ENCODE results near the gene MEGF6.

Gene MEGF6

GRCh38 chr1:3450202-3450863, 161.0 kb downstream of the MEGF6 start:
- no peak for TF ChIP-seq EZH2phosphoT487 (IDR thresholded peaks at IDR 0.05; ENCODE audit: borderline replicate concordance, low read length)
- no peak for TF ChIP-seq CTCF (IDR thresholded peaks at IDR 0.05; ENCODE audit: low read depth, low read length, poor library complexity, severe bottlenecking)
- Histone ChIP-seq H3K9me2 (replicated peaks; ENCODE audit: control insufficient read depth, low read length) (no peaks in the 10 kb centered on the region), H3K27ac (ENCODE audit: low read depth, low read length) (no peak overlapping the region), H3K4me3 (ENCODE audit: low read length) (no peak overlapping the region), H3F3A (ENCODE audit: control insufficient read depth, insufficient read depth) (no peaks in the 10 kb centered on the region), H3K4me2 (ENCODE audit: low read length) (no peak overlapping the region), H3K79me2 (ENCODE audit: control insufficient read depth, low read length) (no peaks in the 10 kb centered on the region), H4K20me1 (ENCODE audit: control insufficient read depth, insufficient read depth, low read depth, low read length) (0 out of 2 replicates have a peak, but pooled peaks cover 3% of the 10 kb centered on the region), H3K27me3 (ENCODE audit: control insufficient read depth, low read length) (peaks cover 4% of the 10 kb centered on the region), H3K36me3 (ENCODE audit: control insufficient read depth, low read length) (no peaks in the 10 kb centered on the region), H3K4me1 (ENCODE audit: control insufficient read depth, low read length) (peaks cover 11% of the 10 kb centered on the region; the same call in 1 of the 2 replicates), H3K9me3 (ENCODE audit: control insufficient read depth, insufficient read depth, low read length) (0 out of 2 replicates have a peak, but pooled peaks cover 6% of the 10 kb centered on the region)

GRCh38 chr1:3444736-3445135, 166.6 kb downstream of the MEGF6 start:
- H4K20me1 ChIP-seq (ENCODE audit: control insufficient read depth, insufficient read depth, low read depth, low read length) = no peaks in the 10 kb centered on the region
- H3K4me3 ChIP-seq (ENCODE audit: low read length) = no peak overlapping the region
- H3K9me2 ChIP-seq (replicated peaks; ENCODE audit: control insufficient read depth, low read length) = no peaks in the 10 kb centered on the region
- H3K27ac ChIP-seq (ENCODE audit: low read depth, low read length) = no peak overlapping the region
- 0 out of 2 replicates have a peak, but pooled peaks cover 6% of the 10 kb centered on the region for H3K9me3 ChIP-seq (ENCODE audit: control insufficient read depth, insufficient read depth, low read length)
- no peaks in the 10 kb centered on the region for H3K27me3 ChIP-seq (ENCODE audit: control insufficient read depth, low read length)
- H3K79me2 ChIP-seq (ENCODE audit: control insufficient read depth, low read length) = no peaks in the 10 kb centered on the region
- H3K36me3 ChIP-seq (ENCODE audit: control insufficient read depth, low read length) = no peaks in the 10 kb centered on the region
- H3K4me1 ChIP-seq (ENCODE audit: control insufficient read depth, low read length) = no peaks in the 10 kb centered on the region
- no peaks in the 10 kb centered on the region for H3F3A ChIP-seq (ENCODE audit: control insufficient read depth, insufficient read depth)
- no peak for TF ChIP-seq CTCF (IDR thresholded peaks at IDR 0.05; ENCODE audit: low read depth, low read length, poor library complexity, severe bottlenecking)
- no peak for TF ChIP-seq EZH2phosphoT487 (IDR thresholded peaks at IDR 0.05; ENCODE audit: borderline replicate concordance, low read length)
- H3K4me2 ChIP-seq (ENCODE audit: low read length) = no peak overlapping the region

- no peak overlapping the region for H3K4me2 ChIP-seq (ENCODE audit: low read length)
- H4K20me1 ChIP-seq (ENCODE audit: control insufficient read depth, insufficient read depth, low read depth, low read length) = no peaks in the 10 kb centered on the region
- 0 out of 2 replicates have a peak, but pooled peaks cover 6% of the 10 kb centered on the region for H3K9me3 ChIP-seq (ENCODE audit: control insufficient read depth, insufficient read depth, low read length)
- H3K27ac ChIP-seq (ENCODE audit: low read depth, low read length) = no peak overlapping the region
- no peaks in the 10 kb centered on the region for H3K27me3 ChIP-seq (ENCODE audit: control insufficient read depth, low read length)
- TF ChIP-seq EZH2phosphoT487 (IDR thresholded peaks at IDR 0.05; ENCODE audit: borderline replicate concordance, low read length) (no peak), CTCF (IDR thresholded peaks at IDR 0.05; ENCODE audit: low read depth, low read length, poor library complexity, severe bottlenecking) (no peak)
- no peaks in the 10 kb centered on the region for H3F3A ChIP-seq (ENCODE audit: control insufficient read depth, insufficient read depth)
- H3K36me3 ChIP-seq (ENCODE audit: control insufficient read depth, low read length) = no peaks in the 10 kb centered on the region
- H3K9me2 ChIP-seq (replicated peaks; ENCODE audit: control insufficient read depth, low read length) = no peaks in the 10 kb centered on the region
- H3K79me2 ChIP-seq (ENCODE audit: control insufficient read depth, low read length) = no peaks in the 10 kb centered on the region
- no peak overlapping the region for H3K4me3 ChIP-seq (ENCODE audit: low read length)
- H3K4me1 ChIP-seq (ENCODE audit: control insufficient read depth, low read length) = no peaks in the 10 kb centered on the region
Measured at GRCh38 chr1:3444298-3444697, 167.0 kb downstream of the MEGF6 start.
